HepG2 (cell line): Measurements from ENCODE around the gene RNF13. TPM values are rescaled to one million over a fixed set of nuclear protein-coding genes. Genes with fewer than 3 reads are reported as not detected.

Experiments used
- IRF2 ChIP-seq: IDR thresholded peaks from 2 replicates; pipeline ENCODE4 v1.6.1; 2018; ENCODE audit warnings: missing genetic modification reagents, missing compliant biosample characterization
- MED1 ChIP-seq: sonication (generic); formaldehyde crosslinking; IDR thresholded peaks from 2 replicates; pipeline ENCODE4 v1.4.0; 2020; ENCODE audit warnings: missing genetic modification reagents
- MTA3 ChIP-seq: sonication (generic); formaldehyde crosslinking; IDR thresholded peaks from 2 replicates; pipeline ENCODE4 v1.4.0; 2020; ENCODE audit warnings: missing genetic modification reagents
- NPAS2 ChIP-seq: sonication (generic); formaldehyde crosslinking; IDR thresholded peaks from 2 replicates; pipeline ENCODE4 v1.8.0; 2022; ENCODE audit warnings: mild to moderate bottlenecking, missing genetic modification reagents, borderline replicate concordance
- RBM39 ChIP-seq: fragments of 200-400 bp; formaldehyde crosslinking; IDR thresholded peaks from one replicate; pipeline ENCODE4 v1.6.1; 2018; ENCODE audit warnings: antibody characterized with exemption, mild to moderate bottlenecking, low read depth, low read length; ENCODE audit not compliant: poor library complexity, severe bottlenecking
- RFX3 ChIP-seq: IDR thresholded peaks from 2 replicates; pipeline ENCODE4 v1.6.1; 2016; ENCODE audit warnings: missing biosample characterization, missing genetic modification reagents
- ZFP36L1 ChIP-seq: sonication (generic); formaldehyde crosslinking; IDR thresholded peaks from 2 replicates; pipeline ENCODE4 v1.8.0; 2022; ENCODE audit warnings: mild to moderate bottlenecking, missing genetic modification reagents, moderate library complexity
- polyA plus RNA-seq, 8 experiments: library from polyadenylated mRNA; depleted of rRNA in 3 of 8; stranded (reverse) in 7 of 8; unstranded in 1 of 8; fragments of >200 nt; fragmentation: Illumina TruSeq in 4 of 8; extraction: Trizol in 4 of 8; gene quantifications; 2 replicates each; pipeline versions ENCODE4 v1.2.1 to v1.2.3, GENCODE V29; 2011 to 2016; ENCODE audit warnings: low read depth in 4 of 8, missing spikeins in 1 of 8, mixed read lengths in 1 of 8; ENCODE audit not compliant: insufficient read depth in 1 of 8
- total RNA-seq, 5 experiments: library from RNA; depleted of rRNA; stranded (reverse); fragments of >200 nt; fragmentation: Illumina TruSeq; extraction: Trizol; gene quantifications; 2 replicates each; pipeline ENCODE4 v1.2.3, GENCODE V29; 2016; ENCODE audit warnings: low read depth in 1 of 5
- TF ChIP-seq, protein P1 (sequence below): sonication (generic); formaldehyde crosslinking; IDR thresholded peaks from 2 replicates; pipeline ENCODE4 v1.5.1; 2020; ENCODE audit warnings: mild to moderate bottlenecking, missing genetic modification reagents, moderate library complexity
- TF ChIP-seq, protein P2 (sequence below): sonication (generic); formaldehyde crosslinking; IDR thresholded peaks from 2 replicates; pipeline ENCODE4 v1.4.0; 2020; ENCODE audit warnings: low read depth, mild to moderate bottlenecking, missing genetic modification reagents
- TF ChIP-seq, protein P3 (sequence below): sonication (generic); formaldehyde crosslinking; IDR thresholded peaks from 2 replicates; pipeline ENCODE4 v1.4.0; 2020; ENCODE audit warnings: missing genetic modification reagents, low read depth, mild to moderate bottlenecking, borderline replicate concordance
- TF ChIP-seq, protein P4 (sequence below): sonication (generic); formaldehyde crosslinking; IDR thresholded peaks from 2 replicates; pipeline ENCODE4 v1.4.0; 2020; ENCODE audit warnings: missing genetic modification reagents
- TF ChIP-seq, protein P5 (sequence below): sonication (generic); formaldehyde crosslinking; IDR thresholded peaks from 2 replicates; pipeline ENCODE4 v1.4.0; 2020; ENCODE audit warnings: mild to moderate bottlenecking, missing genetic modification reagents
- TF ChIP-seq, protein P6 (sequence below): sonication (generic); formaldehyde crosslinking; IDR thresholded peaks from 2 replicates; pipeline ENCODE4 v1.4.0; 2020; ENCODE audit warnings: missing genetic modification reagents, borderline replicate concordance
- TF ChIP-seq, protein P7 (sequence below): sonication (generic); formaldehyde crosslinking; IDR thresholded peaks from 2 replicates; pipeline ENCODE4 v1.5.0; 2020; ENCODE audit warnings: mild to moderate bottlenecking, missing genetic modification reagents

Gene RNF13
- total and polyA plus RNA-seq, 2 of the 13 experiments (the other 11 are each of a cell fraction or from before 2014, with no cell fraction given): 39.8 to 46.0 TPM

DNA sequence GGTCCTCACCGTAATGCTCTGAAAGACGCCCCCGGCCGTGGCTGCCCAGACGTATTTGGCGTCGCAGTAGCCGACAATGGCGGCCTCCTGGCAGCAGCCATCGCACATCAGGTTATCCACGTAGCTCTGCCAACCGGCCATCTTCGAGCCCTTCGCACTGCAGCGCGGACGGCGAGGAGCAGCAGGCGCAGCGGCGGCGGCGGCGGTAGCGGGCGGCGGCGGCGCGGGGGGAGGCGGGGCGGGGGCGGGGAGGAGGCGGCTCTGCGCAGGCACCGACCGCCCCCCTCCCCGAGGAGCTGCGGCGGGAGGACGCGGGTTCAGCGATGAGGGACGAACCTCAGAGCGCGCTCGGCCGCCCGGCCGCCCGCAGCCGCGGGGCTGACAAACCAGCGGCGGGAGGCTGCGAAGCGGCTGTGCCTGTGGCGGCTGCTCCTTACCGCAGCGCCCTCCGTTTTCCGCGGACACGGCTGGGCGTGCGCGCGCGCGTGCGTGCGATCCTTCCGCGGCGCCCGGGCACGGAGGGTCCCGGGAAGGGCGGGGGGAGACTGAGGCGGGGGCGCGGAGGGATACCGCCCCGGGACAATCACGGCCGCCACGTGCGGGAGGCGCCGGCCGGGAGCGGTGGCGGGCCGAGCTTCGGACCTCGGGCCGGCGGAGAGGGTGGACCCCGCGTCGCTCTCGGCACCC is 157.8 kb downstream of the RNF13 start, which contains the start of gene PFN2 (continued):
- TF ChIP-seq, protein P1, sequence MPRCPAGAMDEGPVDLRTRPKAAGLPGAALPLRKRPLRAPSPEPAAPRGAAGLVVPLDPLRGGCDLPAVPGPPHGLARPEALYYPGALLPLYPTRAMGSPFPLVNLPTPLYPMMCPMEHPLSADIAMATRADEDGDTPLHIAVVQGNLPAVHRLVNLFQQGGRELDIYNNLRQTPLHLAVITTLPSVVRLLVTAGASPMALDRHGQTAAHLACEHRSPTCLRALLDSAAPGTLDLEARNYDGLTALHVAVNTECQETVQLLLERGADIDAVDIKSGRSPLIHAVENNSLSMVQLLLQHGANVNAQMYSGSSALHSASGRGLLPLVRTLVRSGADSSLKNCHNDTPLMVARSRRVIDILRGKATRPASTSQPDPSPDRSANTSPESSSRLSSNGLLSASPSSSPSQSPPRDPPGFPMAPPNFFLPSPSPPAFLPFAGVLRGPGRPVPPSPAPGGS: peak; percentile 78; the same call in 1 of the 2 replicates
- TF ChIP-seq NPAS2 (CRISPR knock-in tag): no peak; the same call in 1 of the 2 replicates
- TF ChIP-seq, protein P2, sequence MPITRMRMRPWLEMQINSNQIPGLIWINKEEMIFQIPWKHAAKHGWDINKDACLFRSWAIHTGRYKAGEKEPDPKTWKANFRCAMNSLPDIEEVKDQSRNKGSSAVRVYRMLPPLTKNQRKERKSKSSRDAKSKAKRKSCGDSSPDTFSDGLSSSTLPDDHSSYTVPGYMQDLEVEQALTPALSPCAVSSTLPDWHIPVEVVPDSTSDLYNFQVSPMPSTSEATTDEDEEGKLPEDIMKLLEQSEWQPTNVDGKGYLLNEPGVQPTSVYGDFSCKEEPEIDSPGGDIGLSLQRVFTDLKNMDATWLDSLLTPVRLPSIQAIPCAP: no peak
- TF ChIP-seq, protein P3, sequence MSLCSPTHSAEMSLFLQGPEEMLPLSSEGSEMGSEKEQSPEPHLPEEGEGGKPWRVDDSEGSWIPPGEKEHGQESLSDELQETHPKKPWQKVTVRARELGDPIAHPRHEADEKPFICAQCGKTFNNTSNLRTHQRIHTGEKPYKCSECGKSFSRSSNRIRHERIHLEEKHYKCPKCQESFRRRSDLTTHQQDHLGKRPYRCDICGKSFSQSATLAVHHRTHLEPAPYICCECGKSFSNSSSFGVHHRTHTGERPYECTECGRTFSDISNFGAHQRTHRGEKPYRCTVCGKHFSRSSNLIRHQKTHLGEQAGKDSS (CRISPR knock-in tag): no peak; the same call in none of the 2 replicates
- no peak for TF ChIP-seq RBM39
- TF ChIP-seq IRF2: 0 out of 2 replicates have a peak, but pooled peaks have one; percentile 40
- TF ChIP-seq, protein P4, sequence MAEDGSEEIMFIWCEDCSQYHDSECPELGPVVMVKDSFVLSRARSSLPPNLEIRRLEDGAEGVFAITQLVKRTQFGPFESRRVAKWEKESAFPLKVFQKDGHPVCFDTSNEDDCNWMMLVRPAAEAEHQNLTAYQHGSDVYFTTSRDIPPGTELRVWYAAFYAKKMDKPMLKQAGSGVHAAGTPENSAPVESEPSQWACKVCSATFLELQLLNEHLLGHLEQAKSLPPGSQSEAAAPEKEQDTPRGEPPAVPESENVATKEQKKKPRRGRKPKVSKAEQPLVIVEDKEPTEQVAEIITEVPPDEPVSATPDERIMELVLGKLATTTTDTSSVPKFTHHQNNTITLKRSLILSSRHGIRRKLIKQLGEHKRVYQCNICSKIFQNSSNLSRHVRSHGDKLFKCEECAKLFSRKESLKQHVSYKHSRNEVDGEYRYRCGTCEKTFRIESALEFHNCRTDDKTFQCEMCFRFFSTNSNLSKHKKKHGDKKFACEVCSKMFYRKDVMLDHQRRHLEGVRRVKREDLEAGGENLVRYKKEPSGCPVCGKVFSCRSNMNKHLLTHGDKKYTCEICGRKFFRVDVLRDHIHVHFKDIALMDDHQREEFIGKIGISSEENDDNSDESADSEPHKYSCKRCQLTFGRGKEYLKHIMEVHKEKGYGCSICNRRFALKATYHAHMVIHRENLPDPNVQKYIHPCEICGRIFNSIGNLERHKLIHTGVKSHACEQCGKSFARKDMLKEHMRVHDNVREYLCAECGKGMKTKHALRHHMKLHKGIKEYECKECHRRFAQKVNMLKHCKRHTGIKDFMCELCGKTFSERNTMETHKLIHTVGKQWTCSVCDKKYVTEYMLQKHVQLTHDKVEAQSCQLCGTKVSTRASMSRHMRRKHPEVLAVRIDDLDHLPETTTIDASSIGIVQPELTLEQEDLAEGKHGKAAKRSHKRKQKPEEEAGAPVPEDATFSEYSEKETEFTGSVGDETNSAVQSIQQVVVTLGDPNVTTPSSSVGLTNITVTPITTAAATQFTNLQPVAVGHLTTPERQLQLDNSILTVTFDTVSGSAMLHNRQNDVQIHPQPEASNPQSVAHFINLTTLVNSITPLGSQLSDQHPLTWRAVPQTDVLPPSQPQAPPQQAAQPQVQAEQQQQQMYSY (CRISPR knock-in tag): no peak; the same call in 1 of the 2 replicates
- TF ChIP-seq, protein P5, sequence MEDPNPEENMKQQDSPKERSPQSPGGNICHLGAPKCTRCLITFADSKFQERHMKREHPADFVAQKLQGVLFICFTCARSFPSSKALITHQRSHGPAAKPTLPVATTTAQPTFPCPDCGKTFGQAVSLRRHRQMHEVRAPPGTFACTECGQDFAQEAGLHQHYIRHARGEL (CRISPR knock-in tag): no peak
- no peak for TF ChIP-seq RFX3
- TF ChIP-seq MTA3: no peak
- TF ChIP-seq, protein P6, sequence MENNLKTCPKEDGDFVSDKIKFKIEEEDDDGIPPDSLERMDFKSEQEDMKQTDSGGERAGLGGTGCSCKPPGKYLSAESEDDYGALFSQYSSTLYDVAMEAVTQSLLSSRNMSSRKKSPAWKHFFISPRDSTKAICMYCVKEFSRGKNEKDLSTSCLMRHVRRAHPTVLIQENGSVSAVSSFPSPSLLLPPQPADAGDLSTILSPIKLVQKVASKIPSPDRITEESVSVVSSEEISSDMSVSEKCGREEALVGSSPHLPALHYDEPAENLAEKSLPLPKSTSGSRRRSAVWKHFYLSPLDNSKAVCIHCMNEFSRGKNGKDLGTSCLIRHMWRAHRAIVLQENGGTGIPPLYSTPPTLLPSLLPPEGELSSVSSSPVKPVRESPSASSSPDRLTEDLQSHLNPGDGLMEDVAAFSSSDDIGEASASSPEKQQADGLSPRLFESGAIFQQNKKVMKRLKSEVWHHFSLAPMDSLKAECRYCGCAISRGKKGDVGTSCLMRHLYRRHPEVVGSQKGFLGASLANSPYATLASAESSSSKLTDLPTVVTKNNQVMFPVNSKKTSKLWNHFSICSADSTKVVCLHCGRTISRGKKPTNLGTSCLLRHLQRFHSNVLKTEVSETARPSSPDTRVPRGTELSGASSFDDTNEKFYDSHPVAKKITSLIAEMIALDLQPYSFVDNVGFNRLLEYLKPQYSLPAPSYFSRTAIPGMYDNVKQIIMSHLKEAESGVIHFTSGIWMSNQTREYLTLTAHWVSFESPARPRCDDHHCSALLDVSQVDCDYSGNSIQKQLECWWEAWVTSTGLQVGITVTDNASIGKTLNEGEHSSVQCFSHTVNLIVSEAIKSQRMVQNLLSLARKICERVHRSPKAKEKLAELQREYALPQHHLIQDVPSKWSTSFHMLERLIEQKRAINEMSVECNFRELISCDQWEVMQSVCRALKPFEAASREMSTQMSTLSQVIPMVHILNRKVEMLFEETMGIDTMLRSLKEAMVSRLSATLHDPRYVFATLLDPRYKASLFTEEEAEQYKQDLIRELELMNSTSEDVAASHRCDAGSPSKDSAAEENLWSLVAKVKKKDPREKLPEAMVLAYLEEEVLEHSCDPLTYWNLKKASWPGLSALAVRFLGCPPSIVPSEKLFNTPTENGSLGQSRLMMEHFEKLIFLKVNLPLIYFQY (CRISPR knock-in tag): no peak
- TF ChIP-seq ZFP36L1 (CRISPR knock-in tag): peak; percentile 87; the same call in 1 of the 2 replicates
- TF ChIP-seq MED1 (CRISPR knock-in tag): peak; percentile 71; the same call in 1 of the 2 replicates
- TF ChIP-seq, protein P7, sequence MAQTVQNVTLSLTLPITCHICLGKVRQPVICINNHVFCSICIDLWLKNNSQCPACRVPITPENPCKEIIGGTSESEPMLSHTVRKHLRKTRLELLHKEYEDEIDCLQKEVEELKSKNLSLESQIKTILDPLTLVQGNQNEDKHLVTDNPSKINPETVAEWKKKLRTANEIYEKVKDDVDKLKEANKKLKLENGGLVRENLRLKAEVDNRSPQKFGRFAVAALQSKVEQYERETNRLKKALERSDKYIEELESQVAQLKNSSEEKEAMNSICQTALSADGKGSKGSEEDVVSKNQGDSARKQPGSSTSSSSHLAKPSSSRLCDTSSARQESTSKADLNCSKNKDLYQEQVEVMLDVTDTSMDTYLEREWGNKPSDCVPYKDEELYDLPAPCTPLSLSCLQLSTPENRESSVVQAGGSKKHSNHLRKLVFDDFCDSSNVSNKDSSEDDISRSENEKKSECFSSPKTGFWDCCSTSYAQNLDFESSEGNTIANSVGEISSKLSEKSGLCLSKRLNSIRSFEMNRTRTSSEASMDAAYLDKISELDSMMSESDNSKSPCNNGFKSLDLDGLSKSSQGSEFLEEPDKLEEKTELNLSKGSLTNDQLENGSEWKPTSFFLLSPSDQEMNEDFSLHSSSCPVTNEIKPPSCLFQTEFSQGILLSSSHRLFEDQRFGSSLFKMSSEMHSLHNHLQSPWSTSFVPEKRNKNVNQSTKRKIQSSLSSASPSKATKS: no peak; the same call in 1 of the 2 replicates
